ENCODE results near the gene MTMR2. TPM values are rescaled to one million over a fixed set of nuclear protein-coding genes. Genes with fewer than 3 reads are reported as not detected.

Gene MTMR2
- total RNA-seq, 1 donor from 2014 or later: 34.6 TPM

DNA sequence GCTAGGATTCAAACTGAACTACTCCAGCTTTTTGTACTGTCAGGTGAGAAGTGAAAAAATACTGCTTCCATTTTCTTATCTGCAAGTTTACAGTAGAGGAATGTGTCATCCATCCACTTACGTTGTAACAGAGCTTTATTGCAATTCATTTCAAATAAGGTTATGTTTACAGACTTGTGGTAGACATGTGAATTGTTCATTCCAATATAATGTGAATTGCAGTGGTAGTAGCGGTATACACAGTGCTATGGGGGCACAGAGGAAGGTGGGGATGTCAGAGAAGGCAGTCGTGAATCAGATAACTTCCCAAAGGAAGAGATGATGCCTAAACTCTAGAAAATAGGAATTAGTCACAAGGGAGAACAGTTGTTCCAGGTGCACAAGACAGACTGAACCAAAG is 91.1 kb downstream of the MTMR2 start:
- H3K4me1 Mint-ChIP-seq: peaks cover 5% of the 10 kb centered on the region
- H3K4me3 Mint-ChIP-seq: no peak overlapping the region
- DNase-seq (ENCODE audit: low spot score in 2 of 2, unreplicated experiment in 2 of 2): no peak
- no peaks in the 10 kb centered on the region for H3K27me3 Mint-ChIP-seq (ENCODE audit: low read depth)
- H3K9me3 Mint-ChIP-seq: no peaks in the 10 kb centered on the region
- peaks cover 30% of the 10 kb centered on the region for H3K36me3 Mint-ChIP-seq
- TF ChIP-seq CTCF (IDR thresholded peaks at IDR 0.05; ENCODE audit: unreplicated experiment): no peak
- no peak overlapping the region for H3K27ac Mint-ChIP-seq

GRCh38 chr11:95831198-95831883 is 92.6 kb downstream of the MTMR2 start:
- peak overlapping the region; percentile 81 for H3K27ac Mint-ChIP-seq
- TF ChIP-seq CTCF (IDR thresholded peaks at IDR 0.05; ENCODE audit: unreplicated experiment): no peak
- no peak for DNase-seq (ENCODE audit: low spot score in 2 of 2, unreplicated experiment in 2 of 2)
- H3K36me3 Mint-ChIP-seq: peaks cover 24% of the 10 kb centered on the region
- no peaks in the 10 kb centered on the region for H3K9me3 Mint-ChIP-seq
- peaks cover 5% of the 10 kb centered on the region for H3K4me1 Mint-ChIP-seq
- H3K4me3 Mint-ChIP-seq: no peak overlapping the region
- H3K27me3 Mint-ChIP-seq (ENCODE audit: low read depth): no peaks in the 10 kb centered on the region

- no peak for TF ChIP-seq CTCF (IDR thresholded peaks at IDR 0.05; ENCODE audit: unreplicated experiment)
- no peak overlapping the region for H3K4me3 Mint-ChIP-seq
- DNase-seq (ENCODE audit: low spot score in 2 of 2, unreplicated experiment in 2 of 2): no peak
- H3K27ac Mint-ChIP-seq: peak overlapping the region; percentile 4
- H3K36me3 Mint-ChIP-seq: peaks cover 28% of the 10 kb centered on the region
- H3K27me3 Mint-ChIP-seq (ENCODE audit: low read depth): no peaks in the 10 kb centered on the region
- peaks cover 5% of the 10 kb centered on the region for H3K4me1 Mint-ChIP-seq
- no peaks in the 10 kb centered on the region for H3K9me3 Mint-ChIP-seq
These were observed 94.2 kb downstream of the MTMR2 start for GRCh38 chr11:95829580-95830259.

GRCh38 chr11:95827696-95828095 is 96.2 kb downstream of the MTMR2 start:
- H3K4me1 Mint-ChIP-seq: peaks cover 5% of the 10 kb centered on the region
- H3K36me3 Mint-ChIP-seq: peaks cover 33% of the 10 kb centered on the region
- DNase-seq (ENCODE audit: low spot score in 2 of 2, unreplicated experiment in 2 of 2): no peak
- no peak overlapping the region for H3K27ac Mint-ChIP-seq
- H3K9me3 Mint-ChIP-seq: peaks cover 3% of the 10 kb centered on the region
- H3K4me3 Mint-ChIP-seq: no peak overlapping the region
- no peak for TF ChIP-seq CTCF (IDR thresholded peaks at IDR 0.05; ENCODE audit: unreplicated experiment)
- H3K27me3 Mint-ChIP-seq (ENCODE audit: low read depth): no peaks in the 10 kb centered on the region

DNA sequence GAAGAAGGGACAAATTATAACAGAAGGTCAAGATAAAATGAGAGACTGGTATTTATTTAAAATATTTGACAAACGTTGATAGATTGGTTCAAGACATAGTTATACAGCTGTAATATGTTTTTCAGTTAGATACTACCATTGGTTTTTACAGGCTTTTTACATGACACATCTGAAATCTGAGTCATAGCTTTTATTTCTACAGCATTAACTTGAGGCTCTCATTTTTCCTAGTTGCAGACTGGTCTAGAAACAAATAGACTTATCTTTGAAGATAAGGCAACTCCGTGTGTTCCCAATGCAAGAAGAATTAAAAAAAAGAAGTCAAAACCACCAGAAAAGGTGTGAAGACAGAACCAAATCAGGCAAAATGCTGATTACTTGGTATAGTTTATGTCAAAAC is 102.3 kb downstream of the MTMR2 start:
- H3K4me3 Mint-ChIP-seq: no peak overlapping the region
- H3K9me3 Mint-ChIP-seq: peaks cover 3% of the 10 kb centered on the region
- no peak for TF ChIP-seq CTCF (IDR thresholded peaks at IDR 0.05; ENCODE audit: unreplicated experiment)
- peaks cover 46% of the 10 kb centered on the region for H3K36me3 Mint-ChIP-seq
- H3K4me1 Mint-ChIP-seq: no peaks in the 10 kb centered on the region
- DNase-seq (ENCODE audit: low spot score in 2 of 2, unreplicated experiment in 2 of 2): no peak
- H3K27ac Mint-ChIP-seq: no peak overlapping the region
- H3K27me3 Mint-ChIP-seq (ENCODE audit: low read depth): no peaks in the 10 kb centered on the region
